ENCODE data around the gene HSPA1L.
A peak's percentile ranks its signal among the peaks of the same experiment; 100 is the strongest.
"Not testable (repeated sequence)": the region's sequence is repeated elsewhere in the genome, so short reads cannot be mapped to it uniquely, and the experiment has no call there.

HSPA1L gene

DNA sequence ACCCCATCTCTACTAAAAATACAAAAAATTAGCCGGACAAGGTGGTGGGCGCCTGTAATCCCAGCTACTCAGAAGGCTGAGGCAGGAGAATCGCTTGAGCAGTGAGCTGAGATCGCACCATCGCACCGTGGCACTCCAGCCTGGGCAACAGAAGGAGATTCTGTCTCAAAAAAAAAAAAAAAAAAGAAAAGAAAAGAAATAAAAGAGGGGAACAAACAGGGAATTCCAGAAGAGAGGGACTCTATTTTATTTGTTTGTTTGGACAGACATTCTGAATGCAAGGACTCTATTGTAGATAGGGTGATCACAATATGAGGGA lies 21.2 kb downstream of the HSPA1L start:
- Mint-ChIP-seq H3K27ac (peak overlapping the region; percentile 96), H3K4me1 (ENCODE audit: low read depth) (peaks cover 56% of the 10 kb centered on the region), H3K36me3 (ENCODE audit: low read depth) (peaks cover 77% of the 10 kb centered on the region)
- H3K27me3 Mint-ChIP-seq, H3K4me3 Mint-ChIP-seq, H3K9me3 Mint-ChIP-seq: not testable (repeated sequence)
- intact Hi-C loops (cut with micrococcal nuclease): loop anchor here (2.0 to 5.0 kb wide), 2 partner anchors 21 to 38 kb away; partner anchors contain the start of genes HSPA1A and HSPA1L

GRCh38 chr6:31792761-31793171 lies 22.3 kb downstream of the HSPA1L start:
- peaks cover 69% of the 10 kb centered on the region for H3K36me3 Mint-ChIP-seq (ENCODE audit: low read depth)
- peaks cover 56% of the 10 kb centered on the region for H3K4me1 Mint-ChIP-seq (ENCODE audit: low read depth)
- H3K9me3 Mint-ChIP-seq: no peaks in the 10 kb centered on the region
- intact Hi-C loops (cut with micrococcal nuclease): loop anchor here (5.0 kb wide), 1 partner anchor 40 kb away; no protein-coding TSS in a partner anchor
- no peak overlapping the region for H3K4me3 Mint-ChIP-seq
- peak overlapping the region; percentile 18 for H3K27ac Mint-ChIP-seq
- no peaks in the 10 kb centered on the region for H3K27me3 Mint-ChIP-seq

GRCh38 chr6:31792090-31792374 lies 23.1 kb downstream of the HSPA1L start:
- intact Hi-C loops (cut with micrococcal nuclease): loop anchor here (5.0 kb wide), 1 partner anchor 40 kb away; no protein-coding TSS in a partner anchor
- peaks cover 69% of the 10 kb centered on the region for H3K36me3 Mint-ChIP-seq (ENCODE audit: low read depth)
- H3K4me1 Mint-ChIP-seq (ENCODE audit: low read depth): peaks cover 56% of the 10 kb centered on the region
- H3K27me3 Mint-ChIP-seq: no peaks in the 10 kb centered on the region
- no peak overlapping the region for H3K4me3 Mint-ChIP-seq
- no peaks in the 10 kb centered on the region for H3K9me3 Mint-ChIP-seq
- no peak overlapping the region for H3K27ac Mint-ChIP-seq

DNA sequence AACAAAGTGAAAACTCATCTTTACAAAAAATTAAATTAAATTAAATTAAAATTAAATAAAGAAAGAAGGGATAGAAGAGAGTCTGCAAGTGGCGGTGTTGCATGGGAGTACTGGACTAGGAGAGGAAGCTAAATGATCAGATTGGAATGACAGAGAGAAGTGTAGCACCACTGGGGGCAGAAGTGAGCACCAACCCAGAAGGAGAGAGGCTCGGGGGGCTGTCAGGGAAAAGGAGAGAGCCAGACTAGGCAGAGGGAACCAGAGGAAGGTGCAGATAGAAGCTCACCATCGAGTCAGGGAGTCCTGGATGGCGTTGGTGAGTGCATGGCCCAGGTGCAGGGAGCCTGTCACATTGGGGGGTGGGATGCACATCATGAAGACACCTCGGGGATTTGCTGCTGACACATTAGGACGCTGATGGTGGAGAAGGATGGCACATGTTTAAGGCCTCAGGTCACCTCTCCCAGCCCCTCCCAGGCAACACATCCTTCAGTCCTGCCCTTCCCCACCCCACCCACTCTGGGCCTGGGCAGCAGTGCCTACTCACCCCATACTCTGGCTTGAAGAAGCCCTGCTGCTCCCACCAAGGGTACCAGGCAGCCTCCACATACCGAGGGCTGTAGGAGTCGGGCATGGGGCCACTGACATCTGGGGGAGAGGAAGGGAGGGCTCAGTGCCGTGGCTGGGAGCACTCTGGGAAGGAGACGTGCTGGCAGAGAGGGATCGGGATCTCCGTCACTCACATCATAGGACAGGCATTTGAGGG lies 23.6 kb downstream of the HSPA1L start:
- Mint-ChIP-seq H3K4me3 (no peak overlapping the region), H3K36me3 (ENCODE audit: low read depth) (peaks cover 71% of the 10 kb centered on the region), H3K27ac (peak overlapping the region; percentile 88), H3K9me3 (no peaks in the 10 kb centered on the region), H3K27me3 (no peaks in the 10 kb centered on the region), H3K4me1 (ENCODE audit: low read depth) (peaks cover 56% of the 10 kb centered on the region)
- intact Hi-C loops (cut with micrococcal nuclease): loop anchor here (5.0 kb wide), 1 partner anchor 41 kb away; no protein-coding TSS in a partner anchor

DNA sequence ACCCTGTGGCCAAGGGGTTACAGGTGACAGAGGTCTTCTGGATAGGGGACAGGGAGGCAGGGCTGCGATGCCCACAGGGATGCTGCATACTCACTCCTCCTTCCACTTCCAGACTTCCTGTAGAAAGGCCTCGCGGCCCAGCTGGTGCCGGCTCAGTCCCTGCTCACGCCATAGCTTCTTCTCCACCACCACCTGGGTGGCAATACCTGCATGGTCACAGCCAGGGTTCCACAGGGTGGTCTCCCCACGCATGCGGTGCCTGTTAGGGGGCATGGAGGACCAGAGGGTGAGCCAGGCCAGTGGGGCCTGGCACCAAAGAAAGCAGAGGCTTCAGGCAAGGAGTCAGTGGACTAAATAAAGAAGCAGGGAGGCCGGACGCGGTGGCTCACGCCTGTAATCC lies 29.6 kb downstream of the HSPA1L start:
- Mint-ChIP-seq H3K4me3 (no peak overlapping the region), H3K36me3 (ENCODE audit: low read depth) (peaks cover 83% of the 10 kb centered on the region), H3K9me3 (no peaks in the 10 kb centered on the region), H3K27me3 (no peaks in the 10 kb centered on the region), H3K4me1 (ENCODE audit: low read depth) (peaks cover 11% of the 10 kb centered on the region), H3K27ac (no peak overlapping the region)
- intact Hi-C loops (cut with micrococcal nuclease): no loop called here

- intact Hi-C loops (cut with micrococcal nuclease): no loop called here
- Mint-ChIP-seq H3K4me1 (ENCODE audit: low read depth) (peaks cover 4% of the 10 kb centered on the region), H3K36me3 (ENCODE audit: low read depth) (peaks cover 84% of the 10 kb centered on the region), H3K4me3 (no peak overlapping the region), H3K9me3 (no peaks in the 10 kb centered on the region), H3K27me3 (no peaks in the 10 kb centered on the region), H3K27ac (no peak overlapping the region)
These were observed 30.8 kb downstream of the HSPA1L start for GRCh38 chr6:31784098-31784925.

- peaks cover 93% of the 10 kb centered on the region for H3K36me3 Mint-ChIP-seq (ENCODE audit: low read depth)
- H3K9me3 Mint-ChIP-seq: no peaks in the 10 kb centered on the region
- no peaks in the 10 kb centered on the region for H3K27me3 Mint-ChIP-seq
- no peak overlapping the region for H3K27ac Mint-ChIP-seq
- intact Hi-C loops (cut with micrococcal nuclease): no loop called here
- peaks cover 13% of the 10 kb centered on the region for H3K4me1 Mint-ChIP-seq (ENCODE audit: low read depth)
- no peak overlapping the region for H3K4me3 Mint-ChIP-seq
These were observed 32.8 kb downstream of the HSPA1L start for GRCh38 chr6:31782126-31782855.

DNA sequence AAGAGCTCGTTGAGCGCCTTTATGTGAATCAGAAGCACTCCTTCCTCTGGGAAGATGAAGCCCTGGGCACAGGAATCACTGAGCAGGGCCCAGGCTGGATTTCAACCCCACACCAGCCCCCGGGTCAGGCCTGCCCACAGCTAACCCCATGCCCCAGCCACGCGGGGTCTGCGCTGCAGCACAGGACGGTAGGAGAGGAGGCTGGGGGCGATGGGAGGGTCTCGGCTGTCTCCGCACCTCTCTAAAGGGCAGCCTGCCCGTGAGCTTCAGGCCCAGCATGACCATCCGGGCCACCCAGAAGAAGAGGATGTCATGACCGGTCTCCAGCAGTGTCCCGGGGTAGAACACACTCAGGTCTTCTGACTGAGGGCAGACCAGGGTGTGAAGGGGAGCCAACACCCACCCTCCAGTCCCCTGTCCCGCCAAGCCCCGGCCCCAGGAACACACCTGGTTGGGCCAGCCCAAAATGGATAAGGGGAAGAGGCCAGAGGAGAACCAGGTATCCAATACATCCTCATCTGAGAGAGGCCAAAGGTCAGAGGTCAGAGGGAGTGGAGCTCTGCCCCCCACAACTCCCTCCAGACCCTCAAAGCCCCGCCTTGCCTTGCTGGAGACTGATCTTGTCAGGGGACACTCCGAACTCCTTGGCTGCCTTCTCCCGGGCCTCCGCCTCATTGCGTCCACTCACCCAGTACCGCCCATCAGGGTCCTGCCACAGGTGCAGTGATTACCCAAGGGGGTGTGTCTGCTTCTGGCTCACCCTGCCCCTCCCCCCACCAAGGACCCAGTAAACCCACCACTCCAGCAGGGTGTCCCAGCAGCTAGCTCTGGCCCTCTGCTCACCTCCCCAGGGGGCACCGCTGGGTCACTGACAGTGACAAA lies 33.6 kb downstream of the HSPA1L start:
- H3K27me3 Mint-ChIP-seq: peaks cover 1% of the 10 kb centered on the region
- H3K4me3 Mint-ChIP-seq: no peak overlapping the region
- no peaks in the 10 kb centered on the region for H3K9me3 Mint-ChIP-seq
- H3K4me1 Mint-ChIP-seq (ENCODE audit: low read depth): peaks cover 21% of the 10 kb centered on the region
- H3K36me3 Mint-ChIP-seq (ENCODE audit: low read depth): peaks cover 85% of the 10 kb centered on the region
- H3K27ac Mint-ChIP-seq: no peak overlapping the region
- intact Hi-C loops (cut with micrococcal nuclease): no loop called here

GRCh38 chr6:31780507-31781243 lies 34.4 kb downstream of the HSPA1L start:
- Mint-ChIP-seq H3K4me1 (ENCODE audit: low read depth) (peaks cover 29% of the 10 kb centered on the region), H3K36me3 (ENCODE audit: low read depth) (peaks cover 77% of the 10 kb centered on the region), H3K4me3 (no peak overlapping the region), H3K27ac (no peak overlapping the region), H3K27me3 (peaks cover 4% of the 10 kb centered on the region), H3K9me3 (no peaks in the 10 kb centered on the region)
- intact Hi-C loops (cut with micrococcal nuclease): no loop called here

DNA sequence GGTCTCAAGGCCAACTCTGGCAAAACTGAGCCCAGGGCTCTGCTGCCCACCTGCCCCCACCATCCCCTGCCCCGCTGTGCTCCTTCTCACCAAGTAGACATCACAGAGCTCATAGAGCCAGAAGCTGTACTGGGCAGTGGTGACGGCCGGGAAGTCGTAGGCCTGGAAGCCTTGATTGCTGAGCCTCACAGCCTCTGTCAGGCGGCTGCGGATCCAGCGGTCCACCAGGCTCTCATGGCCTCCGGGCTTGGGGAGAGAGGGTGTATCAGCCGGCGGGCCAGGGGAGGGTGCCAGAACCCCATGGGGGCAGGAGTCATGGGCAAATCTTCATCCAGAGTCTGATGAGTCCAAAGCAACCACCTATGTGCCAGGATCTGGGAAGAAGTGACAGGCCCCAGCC lies 35.2 kb downstream of the HSPA1L start:
- H3K27ac Mint-ChIP-seq: no peak overlapping the region

DNA sequence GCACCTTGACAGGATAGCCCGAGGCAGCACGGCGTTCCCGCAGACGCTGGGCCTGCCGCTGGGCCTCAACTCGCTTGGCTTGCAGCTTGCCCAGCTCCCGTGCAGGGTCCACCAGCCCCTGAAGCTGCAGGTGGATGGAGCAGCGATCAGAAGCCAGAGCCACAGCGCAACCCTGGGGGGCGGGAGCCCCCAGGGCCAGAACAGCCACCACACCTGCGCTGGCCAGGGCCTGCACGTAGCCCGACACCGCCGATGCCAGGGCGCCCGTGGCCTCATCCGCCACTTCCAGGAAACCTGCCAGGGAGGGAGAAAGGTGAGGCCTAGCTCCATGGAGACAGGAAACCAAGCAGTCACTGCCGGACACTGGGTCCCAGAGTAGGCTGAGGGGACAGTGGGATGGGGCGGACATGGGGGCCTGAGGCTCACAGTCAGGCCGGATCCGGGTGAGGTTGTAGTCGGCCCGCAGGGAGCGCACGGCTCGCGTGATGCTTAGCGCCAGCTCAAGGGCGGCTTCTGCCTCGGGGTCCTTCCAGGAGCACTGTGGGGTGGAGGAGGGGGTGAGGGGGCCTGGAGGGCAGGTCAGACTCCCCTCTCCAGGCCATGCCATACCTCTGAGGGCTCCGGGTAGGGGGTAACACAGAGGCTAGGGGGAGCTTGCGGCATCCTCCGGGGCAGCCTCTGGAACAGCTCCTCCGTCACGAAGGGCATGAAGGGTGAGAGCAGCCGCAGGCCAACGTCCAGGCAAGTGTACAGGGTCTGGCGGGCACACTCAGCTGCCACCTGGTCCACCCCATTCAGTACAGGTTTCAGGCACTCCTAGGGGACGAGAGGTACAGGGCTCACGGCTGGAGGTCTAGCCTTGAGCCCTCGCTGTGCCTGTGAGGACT lies 35.8 kb downstream of the HSPA1L start:
- Mint-ChIP-seq H3K9me3 (no peaks in the 10 kb centered on the region), H3K27me3 (peaks cover 4% of the 10 kb centered on the region), H3K36me3 (ENCODE audit: low read depth) (peaks cover 63% of the 10 kb centered on the region), H3K4me3 (no peak overlapping the region), H3K27ac (no peak overlapping the region), H3K4me1 (ENCODE audit: low read depth) (peaks cover 37% of the 10 kb centered on the region)
- intact Hi-C loops (cut with micrococcal nuclease): no loop called here

More for the DNA sequence above, 35.2 kb downstream of the HSPA1L start:
- H3K36me3 Mint-ChIP-seq (ENCODE audit: low read depth): peaks cover 69% of the 10 kb centered on the region
- H3K4me1 Mint-ChIP-seq (ENCODE audit: low read depth): peaks cover 37% of the 10 kb centered on the region
- no peak overlapping the region for H3K4me3 Mint-ChIP-seq
- peaks cover 4% of the 10 kb centered on the region for H3K27me3 Mint-ChIP-seq
- no peaks in the 10 kb centered on the region for H3K9me3 Mint-ChIP-seq
- intact Hi-C loops (cut with micrococcal nuclease): no loop called here

DNA sequence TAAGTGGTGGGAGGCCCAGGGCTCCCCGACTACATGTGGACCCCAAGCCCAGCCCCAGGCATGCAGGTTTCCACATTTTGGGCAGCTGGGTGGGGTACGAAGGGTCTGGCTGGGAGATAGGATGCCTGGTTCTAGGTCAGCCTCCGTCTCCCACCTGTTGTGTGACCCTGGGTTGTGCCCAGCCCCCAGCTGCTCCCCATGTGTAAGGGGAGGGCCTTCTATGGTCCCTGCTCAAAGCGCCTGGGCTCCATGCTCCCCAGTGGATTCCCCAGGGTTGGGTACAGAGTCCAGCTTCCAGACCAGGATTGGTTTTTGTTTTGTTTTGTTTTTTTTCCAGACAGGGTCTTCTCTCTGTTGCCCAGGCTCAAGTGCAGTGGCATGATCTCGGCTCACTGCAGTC lies 36.9 kb downstream of the HSPA1L start:
- intact Hi-C loops (cut with micrococcal nuclease): no loop called here
- no peak overlapping the region for H3K27ac Mint-ChIP-seq

More for the DNA sequence above, 36.9 kb downstream of the HSPA1L start:
- Mint-ChIP-seq H3K36me3 (ENCODE audit: low read depth) (peaks cover 53% of the 10 kb centered on the region), H3K27me3 (peaks cover 4% of the 10 kb centered on the region), H3K9me3 (no peaks in the 10 kb centered on the region), H3K4me3 (no peak overlapping the region), H3K4me1 (ENCODE audit: low read depth) (peaks cover 38% of the 10 kb centered on the region)
